Activated CD4-positive, alpha-beta T cell treated with anti-CD3 and anti-CD28 coated beads for 36 hours (primary cell): Measurements from ENCODE around the gene DEFB131A. TPM values are rescaled to one million over a fixed set of nuclear protein-coding genes. Genes with fewer than 3 reads are reported as not detected.
"Not testable (repeated sequence)": the region's sequence is repeated elsewhere in the genome, so short reads cannot be mapped to it uniquely, and the experiment has no call there.

ENCODE experiments used
- ATAC-seq: fragments of 200-7000 bp; cut with Tn5 transposase; one replicate; pipeline ENCODE4 v1.10.0; 2021; ENCODE audit warnings: mild to moderate bottlenecking, moderate library complexity
- CTCF ChIA-PET: fragments of 350-600 bp; sonication (Branson Sonifier 250); formaldehyde crosslinking; loops from one replicate; lab custom pipeline; 2021; ENCODE audit warnings: antibody characterized with exemption; lab: Charles Lee
- POLR2A ChIA-PET: fragments of 350-600 bp; sonication (Branson Sonifier 250); formaldehyde crosslinking; loops from one replicate; lab custom pipeline; 2021; ENCODE audit warnings: antibody characterized with exemption, inconsistent platforms; lab: Charles Lee
- DNase-seq: peaks from one replicate; pipeline ENCODE4 v3.0.0-alpha.2; 2020
- H3K27ac Mint-ChIP-seq: one replicate; pipeline ENCODE4 v1.8.0; 2021; ENCODE audit warnings: mixed read lengths
- H3K27me3 Mint-ChIP-seq: one replicate; pipeline ENCODE4 v1.8.0; 2021; ENCODE audit warnings: mixed read lengths
- H3K36me3 Mint-ChIP-seq: one replicate; pipeline ENCODE4 v1.8.0; 2021; ENCODE audit warnings: low read depth, mixed read lengths
- H3K4me1 Mint-ChIP-seq: one replicate; pipeline ENCODE4 v1.8.0; 2021; ENCODE audit warnings: mixed read lengths
- H3K4me3 Mint-ChIP-seq: one replicate; pipeline ENCODE4 v1.8.0; 2021; ENCODE audit warnings: mild to moderate bottlenecking, moderate library complexity, mixed read lengths
- H3K9me3 Mint-ChIP-seq: one replicate; pipeline ENCODE4 v1.8.0; 2021; ENCODE audit warnings: low read depth, mixed read lengths
- intact Hi-C, 2 experiments: fragments of 100-400 bp; cut with DNase I in 1 of 2; cut with micrococcal nuclease in 1 of 2; formaldehyde crosslinking; loops; one replicate each; pipeline versions ENCODE4 v1.14.2 to v1.15.1; 2022 to 2024; cut with DNase I, micrococcal nuclease
- total RNA-seq, 2 experiments: library from RNA; stranded (reverse); gene quantifications; one replicate each; pipeline ENCODE4 v1.2.3, GENCODE V29; 2021

Gene DEFB131A
- total RNA-seq, 2 experiments from 2014 or later: not detected

DNA sequence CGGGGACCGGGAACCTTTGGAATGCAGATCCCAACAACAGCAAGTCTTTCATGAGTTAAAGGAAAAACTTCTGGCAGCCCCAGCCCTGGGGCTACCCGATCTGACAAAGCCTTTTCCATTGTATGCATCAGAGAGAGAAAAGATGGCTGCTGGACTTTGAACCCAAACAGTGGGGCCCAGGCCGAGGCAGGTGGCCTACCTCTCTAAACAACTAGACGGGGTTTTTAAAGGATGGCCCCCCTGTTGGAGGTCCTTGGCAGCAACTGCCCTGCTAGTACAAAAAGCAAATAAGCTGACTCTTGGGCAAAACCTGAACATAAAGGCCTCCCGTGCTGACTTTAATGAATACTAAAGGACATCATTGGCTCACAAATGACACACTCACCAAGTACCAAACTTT is 10.1 kb downstream of the DEFB131A start:
- H3K9me3 Mint-ChIP-seq, H3K27ac Mint-ChIP-seq, H3K4me3 Mint-ChIP-seq, H3K4me1 Mint-ChIP-seq, DNase-seq, POLR2A ChIA-PET, intact Hi-C loops, H3K36me3 Mint-ChIP-seq, ATAC-seq, H3K27me3 Mint-ChIP-seq, CTCF ChIA-PET: not testable (repeated sequence)

DNA sequence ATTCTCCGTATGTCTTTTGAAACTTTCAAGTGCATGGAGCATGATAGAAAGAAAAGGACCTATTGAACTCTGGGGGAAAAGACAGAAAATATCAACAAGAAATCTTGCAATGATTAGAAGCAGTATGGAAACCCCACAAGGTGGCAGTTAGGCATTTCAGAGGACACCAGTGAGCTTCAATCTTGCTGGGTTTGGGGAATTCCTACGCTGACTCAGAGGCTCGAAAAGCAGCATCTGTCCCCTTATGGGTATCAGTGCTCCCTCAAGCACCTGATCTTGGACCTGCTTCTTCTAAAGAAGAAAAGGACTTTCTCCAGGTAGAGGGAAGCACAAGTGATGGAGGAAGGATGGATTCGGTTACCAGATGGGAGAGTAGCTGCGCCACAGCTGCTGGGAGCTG is 10.8 kb downstream of the DEFB131A start:
- CTCF ChIA-PET, H3K36me3 Mint-ChIP-seq: not testable (repeated sequence)

DNA sequence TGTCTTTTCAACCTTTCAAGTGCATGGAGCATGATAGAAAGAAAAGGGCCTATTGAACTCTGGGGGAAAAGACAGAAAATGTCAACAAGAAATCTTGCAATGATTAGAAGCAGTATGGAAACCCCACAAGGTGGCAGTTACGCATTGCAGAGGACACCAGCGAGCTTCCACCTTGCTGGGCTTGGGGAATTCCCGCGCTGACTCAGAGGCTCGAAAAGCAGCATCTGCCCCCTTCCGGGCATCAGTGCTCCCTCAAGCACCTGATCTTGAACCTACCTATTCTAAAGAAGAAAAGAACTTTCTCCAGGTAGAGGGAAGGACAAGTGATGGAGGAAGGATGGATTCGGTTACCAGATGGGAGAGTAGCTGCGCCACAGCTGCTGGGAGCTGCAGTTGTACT is 35.3 kb downstream of the DEFB131A start:
- DNase-seq, H3K27ac Mint-ChIP-seq, H3K4me1 Mint-ChIP-seq, H3K27me3 Mint-ChIP-seq, H3K9me3 Mint-ChIP-seq, H3K4me3 Mint-ChIP-seq, ATAC-seq, POLR2A ChIA-PET, CTCF ChIA-PET, H3K36me3 Mint-ChIP-seq, intact Hi-C loops: not testable (repeated sequence)

More for the DNA sequence above, 10.8 kb downstream of the DEFB131A start:
- POLR2A ChIA-PET, H3K9me3 Mint-ChIP-seq, H3K4me1 Mint-ChIP-seq, ATAC-seq, H3K27me3 Mint-ChIP-seq, intact Hi-C loops, H3K4me3 Mint-ChIP-seq, H3K27ac Mint-ChIP-seq: not testable (repeated sequence)
- peak; percentile 18 for DNase-seq

DNA sequence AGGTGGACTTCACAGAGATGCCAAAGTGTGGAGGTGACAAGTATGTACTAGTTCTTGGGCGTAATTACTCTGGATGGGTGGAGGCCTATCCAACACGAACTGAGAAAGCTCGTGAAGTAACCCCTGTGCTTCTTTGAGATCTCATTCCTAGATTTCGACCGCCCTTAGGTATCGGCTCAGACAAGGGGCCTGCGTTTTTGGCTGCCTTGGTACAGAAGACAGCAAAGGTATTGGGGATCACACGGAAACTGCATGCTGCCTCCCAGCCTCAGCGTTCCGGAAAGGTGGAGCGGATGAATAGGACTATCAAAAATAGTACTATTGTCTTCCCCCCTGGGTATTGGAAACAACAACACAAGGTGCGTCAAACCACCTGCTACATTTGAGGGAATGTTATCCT is 35.9 kb downstream of the DEFB131A start:
- CTCF ChIA-PET, H3K27me3 Mint-ChIP-seq, DNase-seq, H3K27ac Mint-ChIP-seq, H3K4me1 Mint-ChIP-seq, H3K9me3 Mint-ChIP-seq, POLR2A ChIA-PET, H3K4me3 Mint-ChIP-seq, ATAC-seq, H3K36me3 Mint-ChIP-seq: not testable (repeated sequence)
- intact Hi-C loops: loop anchor here in 1 of 2 experiments (5.0 kb wide), 1 partner anchor 528 kb away; no protein-coding TSS in a partner anchor

DNA sequence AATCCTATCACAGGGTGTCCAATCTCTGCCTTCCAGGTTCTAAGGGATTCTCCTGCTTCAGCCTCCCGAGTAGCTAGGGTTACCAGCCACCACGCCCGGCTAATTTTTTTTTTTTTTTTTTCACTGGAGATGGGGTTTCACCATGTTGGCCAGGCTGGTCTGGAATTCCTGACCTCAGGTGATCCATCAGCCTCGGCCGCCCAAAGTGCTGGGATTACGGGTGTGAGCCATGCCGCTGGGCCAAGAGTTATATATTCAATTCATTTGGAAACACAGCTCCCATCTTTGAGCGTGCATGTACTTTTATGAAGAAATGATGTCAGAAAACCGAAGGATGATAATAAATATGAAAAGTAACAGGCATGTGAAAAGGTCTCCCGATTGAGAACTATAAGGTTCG is 38.7 kb downstream of the DEFB131A start:
- H3K9me3 Mint-ChIP-seq, H3K4me1 Mint-ChIP-seq, H3K27ac Mint-ChIP-seq, H3K36me3 Mint-ChIP-seq, H3K4me3 Mint-ChIP-seq, H3K27me3 Mint-ChIP-seq, POLR2A ChIA-PET, CTCF ChIA-PET, ATAC-seq, DNase-seq: not testable (repeated sequence)
- intact Hi-C loops: loop anchor here in 1 of 2 experiments (5.0 kb wide), 1 partner anchor 531 kb away; no protein-coding TSS in a partner anchor

DNA sequence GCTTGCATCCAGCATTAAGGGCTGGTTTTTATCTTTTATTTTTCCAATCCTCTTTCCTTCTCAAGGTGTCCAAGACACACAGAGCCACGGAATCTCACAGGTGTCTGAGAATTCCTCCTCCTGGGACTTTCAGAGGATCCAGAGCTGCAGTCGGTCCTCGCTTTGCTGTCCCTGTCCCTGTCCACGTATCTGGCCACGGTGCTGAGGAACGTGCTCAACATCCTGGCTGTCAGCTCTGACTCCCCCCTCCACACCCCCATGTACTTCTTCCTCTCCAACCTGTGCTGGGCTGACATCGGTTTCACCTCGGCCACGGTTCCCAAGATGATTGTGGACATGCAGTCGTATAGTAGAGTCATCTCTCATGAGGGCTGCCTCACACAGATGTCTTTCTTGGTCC is 39.5 kb downstream of the DEFB131A start:
- H3K27me3 Mint-ChIP-seq, H3K4me3 Mint-ChIP-seq, CTCF ChIA-PET, H3K36me3 Mint-ChIP-seq, DNase-seq, H3K9me3 Mint-ChIP-seq, H3K27ac Mint-ChIP-seq, H3K4me1 Mint-ChIP-seq, POLR2A ChIA-PET, ATAC-seq: not testable (repeated sequence)
- intact Hi-C loops: loop anchor here in 1 of 2 experiments (5.0 kb wide), 1 partner anchor 531 kb away; no protein-coding TSS in a partner anchor

DNA sequence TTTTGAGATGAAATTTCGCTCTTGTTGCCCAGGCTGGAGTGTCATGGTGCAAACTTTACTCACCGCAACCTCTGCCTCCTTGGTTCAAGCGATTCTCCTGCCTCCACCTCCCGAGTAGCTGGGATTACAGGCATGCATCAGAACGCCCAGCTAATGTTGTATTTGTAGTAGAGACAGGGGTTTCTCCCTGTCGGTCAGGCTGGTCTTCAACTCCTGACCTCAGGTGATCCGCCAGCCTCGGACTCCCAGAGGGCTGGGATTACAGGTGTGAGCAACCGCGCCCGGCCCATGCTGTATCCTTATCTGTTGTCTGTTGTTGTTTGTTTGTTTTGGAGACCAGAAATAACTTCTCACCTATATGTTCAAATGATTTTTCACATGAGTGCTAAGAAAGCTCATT is 42.7 kb downstream of the DEFB131A start:
- POLR2A ChIA-PET, H3K4me1 Mint-ChIP-seq, H3K9me3 Mint-ChIP-seq, H3K27ac Mint-ChIP-seq, H3K4me3 Mint-ChIP-seq, H3K36me3 Mint-ChIP-seq, DNase-seq, CTCF ChIA-PET, ATAC-seq, H3K27me3 Mint-ChIP-seq, intact Hi-C loops: not testable (repeated sequence)

DNA sequence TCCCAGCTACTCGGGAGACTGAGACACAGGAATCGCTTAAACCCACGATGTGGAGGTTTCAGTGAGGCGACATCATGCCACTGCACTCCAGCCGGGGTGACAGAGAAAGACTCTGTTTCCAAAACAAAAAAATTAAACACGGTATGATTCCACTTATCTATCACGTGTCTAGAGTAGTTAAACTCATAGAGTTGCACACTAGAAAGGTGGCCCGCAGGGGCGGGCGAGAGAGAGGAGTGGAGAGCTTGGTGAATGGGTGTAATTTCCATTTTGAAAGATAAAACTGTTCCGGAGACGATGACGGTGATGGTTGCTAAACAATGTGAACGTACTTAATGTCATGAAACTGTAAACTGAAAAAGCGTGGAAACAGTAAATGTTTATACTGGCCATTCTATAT is 44.6 kb downstream of the DEFB131A start:
- ATAC-seq, H3K4me1 Mint-ChIP-seq, H3K9me3 Mint-ChIP-seq, H3K4me3 Mint-ChIP-seq, H3K27ac Mint-ChIP-seq, intact Hi-C loops, DNase-seq, H3K27me3 Mint-ChIP-seq, H3K36me3 Mint-ChIP-seq, POLR2A ChIA-PET, CTCF ChIA-PET: not testable (repeated sequence)

DNA sequence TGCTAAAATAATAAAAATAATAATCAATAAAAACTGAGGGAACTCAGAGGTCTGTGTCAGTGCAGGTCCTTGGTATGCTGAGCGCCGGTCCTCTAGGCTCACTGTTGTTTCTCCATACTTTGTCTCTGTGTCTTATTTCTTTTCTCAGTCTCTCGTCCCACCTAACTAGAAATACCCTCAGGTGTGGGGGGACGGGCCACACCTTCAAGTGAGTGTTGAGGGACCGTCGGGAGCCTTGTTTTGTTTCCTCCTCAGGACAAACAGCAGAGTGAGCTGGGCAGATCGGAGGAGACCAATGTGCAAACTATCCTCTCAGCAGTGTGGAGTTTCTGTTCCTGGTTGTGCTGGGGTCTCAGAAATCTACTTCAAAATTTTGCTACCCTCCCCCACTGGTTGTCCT is 46.3 kb downstream of the DEFB131A start:
- H3K4me3 Mint-ChIP-seq, H3K4me1 Mint-ChIP-seq, H3K27ac Mint-ChIP-seq, H3K36me3 Mint-ChIP-seq, POLR2A ChIA-PET, H3K27me3 Mint-ChIP-seq, CTCF ChIA-PET, DNase-seq, ATAC-seq, H3K9me3 Mint-ChIP-seq: not testable (repeated sequence)
- intact Hi-C loops: loop anchor here in 1 of 2 experiments (10.0 kb wide), 1 partner anchor 524 kb away; no protein-coding TSS in a partner anchor

DNA sequence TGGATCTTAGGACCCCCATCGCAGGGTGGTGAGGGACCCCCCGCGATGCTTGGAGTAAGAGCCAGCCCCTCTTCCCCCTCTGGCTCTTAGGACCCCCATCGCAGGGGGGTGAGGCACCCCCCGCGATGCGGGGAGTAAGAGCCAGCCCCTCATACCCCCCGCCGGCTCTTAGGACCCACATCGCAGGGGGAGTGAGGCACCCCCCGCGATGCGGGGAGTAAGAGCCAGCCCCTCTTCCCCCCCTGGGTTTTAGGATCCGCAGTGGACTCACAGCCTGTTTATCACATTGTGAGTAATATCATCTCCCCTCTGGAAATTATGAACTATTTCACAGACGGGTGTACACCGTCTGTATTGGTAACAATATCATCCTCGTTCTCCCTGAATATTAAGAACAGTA is 46.8 kb downstream of the DEFB131A start:
- DNase-seq, H3K36me3 Mint-ChIP-seq, H3K4me1 Mint-ChIP-seq, CTCF ChIA-PET, H3K4me3 Mint-ChIP-seq, H3K27ac Mint-ChIP-seq, H3K27me3 Mint-ChIP-seq, H3K9me3 Mint-ChIP-seq, POLR2A ChIA-PET, ATAC-seq: not testable (repeated sequence)
- intact Hi-C loops: loop anchor here in 1 of 2 experiments (10.0 kb wide), 1 partner anchor 524 kb away; no protein-coding TSS in a partner anchor

DNA sequence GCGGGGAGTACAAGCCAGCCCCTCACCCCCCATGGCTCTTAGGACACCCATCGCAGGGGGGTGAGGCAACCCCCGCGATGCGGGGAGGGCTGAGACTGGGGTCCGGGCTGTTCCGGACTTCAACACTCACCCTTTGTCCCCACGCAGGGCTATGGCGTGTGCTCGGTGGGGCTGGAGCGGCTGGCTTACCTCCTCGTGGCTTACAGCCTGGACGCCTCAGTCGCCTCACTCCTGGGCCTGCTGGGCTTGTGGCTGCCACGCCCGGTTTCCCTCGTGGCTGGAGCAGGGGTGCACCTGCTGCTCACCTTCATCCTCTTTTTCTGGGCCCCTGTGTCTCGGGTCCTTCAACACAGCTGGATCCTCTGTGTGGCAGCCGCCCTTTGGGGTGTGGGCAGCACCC is 49.4 kb downstream of the DEFB131A start:
- ATAC-seq, H3K4me3 Mint-ChIP-seq, POLR2A ChIA-PET, H3K36me3 Mint-ChIP-seq, H3K9me3 Mint-ChIP-seq, CTCF ChIA-PET, DNase-seq, H3K27ac Mint-ChIP-seq, H3K4me1 Mint-ChIP-seq, H3K27me3 Mint-ChIP-seq: not testable (repeated sequence)
- intact Hi-C loops: loop anchor here in 1 of 2 experiments (10.0 kb wide), 1 partner anchor 521 kb away; no protein-coding TSS in a partner anchor

DNA sequence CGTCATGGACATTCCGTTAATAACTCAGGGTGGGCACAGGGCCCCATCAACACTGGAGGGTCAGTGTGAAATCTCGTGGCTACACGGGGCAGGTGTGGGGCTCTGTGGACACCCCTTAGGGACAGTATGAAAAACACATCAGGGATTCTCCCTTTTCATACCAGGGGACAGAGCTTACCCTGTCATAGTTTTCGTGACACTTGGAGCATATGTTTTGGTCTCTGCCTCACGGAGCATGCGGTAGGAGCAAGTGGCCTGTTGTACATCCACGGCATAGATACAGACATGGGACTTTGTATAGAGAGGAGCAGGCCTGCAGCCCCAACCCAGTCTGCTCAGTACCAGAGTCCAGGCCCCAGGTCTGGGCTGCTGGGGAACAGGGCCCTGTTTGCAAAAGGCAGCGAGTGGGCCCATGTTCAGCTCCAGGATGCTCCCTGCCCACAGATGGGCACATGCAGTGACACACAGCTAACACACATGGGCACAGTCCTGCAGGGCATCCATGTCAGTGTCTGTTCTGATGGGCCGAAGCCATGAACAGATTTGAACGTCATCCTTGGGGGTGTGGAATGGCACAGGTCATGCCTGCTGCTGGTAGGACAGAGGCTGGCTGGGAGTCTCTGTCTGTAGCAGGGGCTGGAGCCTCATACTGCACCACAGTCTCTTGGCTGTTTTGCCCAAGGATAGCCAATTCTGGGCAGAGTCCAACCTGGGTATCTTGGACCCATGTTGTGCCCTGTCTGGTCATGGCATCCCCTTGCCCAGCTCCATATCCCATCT is 50.2 kb downstream of the DEFB131A start:
- H3K27ac Mint-ChIP-seq, H3K27me3 Mint-ChIP-seq, H3K4me3 Mint-ChIP-seq, H3K4me1 Mint-ChIP-seq, POLR2A ChIA-PET, CTCF ChIA-PET, H3K36me3 Mint-ChIP-seq, H3K9me3 Mint-ChIP-seq, ATAC-seq, DNase-seq: not testable (repeated sequence)
- intact Hi-C loops: loop anchor here in 1 of 2 experiments (10.0 kb wide), 1 partner anchor 520 kb away; no protein-coding TSS in a partner anchor
